ENCODE measurements around the gene BEST4.
A peak's percentile ranks its signal among the peaks of the same experiment; 100 is the strongest.

The BEST4 gene

DNA sequence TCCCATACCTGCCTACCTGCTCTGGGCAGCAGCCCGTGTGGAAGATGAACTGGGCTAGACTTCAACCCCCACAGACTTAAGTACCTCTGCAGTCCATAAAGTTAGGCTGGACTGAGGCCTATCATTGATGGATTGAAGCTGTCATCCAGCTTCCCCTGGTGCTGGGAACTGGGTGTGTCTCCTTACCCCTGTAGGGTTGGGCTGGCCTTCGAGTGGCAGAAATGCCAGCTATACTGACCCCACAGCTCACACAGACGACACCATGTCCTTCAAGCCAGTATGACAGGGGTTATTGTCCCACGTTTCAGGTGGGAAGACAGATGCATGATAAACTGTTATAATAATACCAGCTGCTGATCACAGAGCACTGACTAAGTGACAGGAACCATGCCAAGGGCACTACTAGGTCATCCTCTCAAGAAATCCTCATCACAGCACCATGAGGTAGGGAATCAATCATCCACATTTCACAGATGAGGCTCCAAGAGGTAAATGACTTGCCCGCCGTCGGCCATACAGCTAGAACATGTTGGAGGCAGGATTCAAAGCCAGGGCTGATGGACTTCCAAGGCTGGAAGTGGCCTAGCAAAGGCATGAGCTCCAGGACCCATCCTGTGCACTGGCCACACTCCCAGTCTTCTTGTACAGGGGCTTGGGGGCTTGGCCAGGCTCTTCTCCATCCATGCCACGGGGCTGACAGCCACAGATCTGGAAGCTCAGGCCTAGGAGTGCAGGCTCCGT is at the start of gene BEST4:
Gene BEST4 (minus strand): TSS at position 51 of the 741 bp plus-strand sequence. CDS start 465 bp downstream, outside the sequence.
- no peak within 1 kb of the TSS for H3K27ac Mint-ChIP-seq
- no peaks in the 10 kb centered on the region for H3K36me3 Mint-ChIP-seq
- H3K4me1 Mint-ChIP-seq = peaks cover 21% of the 10 kb centered on the region
- ATAC-seq (ENCODE audit: low read depth) (no peak), DNase-seq (ENCODE audit: low spot score in 2 of 2) (no peak)
- no peak within 1 kb of the TSS for H3K4me3 Mint-ChIP-seq
- no peaks in the 10 kb centered on the region for H3K9me3 Mint-ChIP-seq
- H3K27me3 Mint-ChIP-seq = no peaks in the 10 kb centered on the region

DNA sequence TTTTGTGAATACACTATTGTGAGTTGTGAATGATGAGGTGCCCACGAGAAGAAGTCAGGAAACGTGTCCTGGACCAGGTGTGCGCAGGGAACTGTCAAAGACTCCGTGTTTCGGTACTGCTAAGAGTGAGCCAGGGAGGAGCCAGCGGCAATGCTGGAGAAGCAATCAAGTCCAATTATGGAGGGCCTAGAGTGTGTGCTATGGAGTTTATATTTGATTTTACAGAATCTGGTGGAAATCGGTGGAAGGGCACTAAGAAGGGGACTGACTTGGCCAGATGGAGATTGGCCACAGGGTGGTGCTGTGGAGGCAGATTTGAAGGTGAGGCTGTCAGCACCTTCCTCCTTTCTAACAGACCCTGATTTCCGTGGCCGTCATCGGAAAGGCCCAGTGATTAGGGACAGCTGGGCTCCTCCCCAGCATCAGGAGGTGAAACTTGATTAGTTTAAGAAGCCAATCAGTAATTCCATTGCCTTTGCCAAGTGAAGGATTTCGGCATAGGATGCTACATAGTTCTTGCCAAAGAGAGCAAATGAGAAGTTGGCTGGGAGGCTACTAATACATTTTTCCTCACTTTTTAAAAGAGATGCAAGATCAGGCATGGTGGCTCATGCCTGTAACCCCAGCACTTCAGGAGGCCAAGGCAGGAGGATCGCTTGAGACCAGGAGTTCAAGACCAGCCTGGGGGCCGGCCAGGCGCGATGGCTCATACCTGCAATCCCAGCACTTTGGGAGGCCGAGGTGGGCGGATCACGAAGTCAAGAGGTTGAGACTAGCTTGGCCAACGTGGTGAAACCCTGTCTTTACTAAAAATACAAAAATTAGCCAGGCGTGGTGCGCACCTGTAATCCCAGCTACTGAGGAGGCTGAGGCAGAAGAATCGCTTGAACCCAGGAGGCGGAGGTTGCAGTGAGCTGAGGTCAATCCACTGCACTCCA is 48.0 kb upstream of the BEST4 start:
- ATAC-seq (ENCODE audit: low read depth) (peak; percentile 99), DNase-seq (ENCODE audit: low spot score in 2 of 2) (peak; percentile 81 to 89)
- Mint-ChIP-seq H3K36me3 (no peaks in the 10 kb centered on the region), H3K9me3 (no peaks in the 10 kb centered on the region), H3K27ac (no peak overlapping the region), H3K4me1 (peaks cover 10% of the 10 kb centered on the region), H3K27me3 (peaks cover 4% of the 10 kb centered on the region), H3K4me3 (peak overlapping the region; percentile 46)

DNA sequence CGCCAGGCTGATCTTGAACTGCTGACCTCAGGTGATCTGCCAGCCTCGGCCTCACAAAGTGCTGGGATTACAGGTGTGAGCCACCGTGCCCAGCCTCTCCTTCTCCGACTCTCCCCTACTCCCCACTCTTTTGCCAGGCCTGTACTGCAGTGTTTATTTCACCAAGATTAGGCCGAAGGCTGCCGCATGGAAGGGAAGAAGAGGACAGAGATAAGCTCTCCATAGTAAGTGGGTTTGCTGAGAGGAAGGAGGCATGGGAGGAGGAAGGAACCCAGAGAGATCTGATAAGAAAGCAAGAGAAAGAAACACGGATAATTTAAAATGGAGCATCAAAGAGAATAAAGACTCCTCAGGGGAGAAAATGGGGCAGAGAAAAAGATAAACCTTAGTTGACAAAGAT is 46.4 kb upstream of the BEST4 start:
- DNase-seq (ENCODE audit: low spot score in 2 of 2) (no peak), ATAC-seq (ENCODE audit: low read depth) (no peak)
- Mint-ChIP-seq H3K27me3 (peaks cover under 1% of the 10 kb centered on the region), H3K4me3 (no peak overlapping the region), H3K36me3 (no peaks in the 10 kb centered on the region), H3K27ac (no peak overlapping the region), H3K4me1 (peaks cover 10% of the 10 kb centered on the region), H3K9me3 (no peaks in the 10 kb centered on the region)

DNA sequence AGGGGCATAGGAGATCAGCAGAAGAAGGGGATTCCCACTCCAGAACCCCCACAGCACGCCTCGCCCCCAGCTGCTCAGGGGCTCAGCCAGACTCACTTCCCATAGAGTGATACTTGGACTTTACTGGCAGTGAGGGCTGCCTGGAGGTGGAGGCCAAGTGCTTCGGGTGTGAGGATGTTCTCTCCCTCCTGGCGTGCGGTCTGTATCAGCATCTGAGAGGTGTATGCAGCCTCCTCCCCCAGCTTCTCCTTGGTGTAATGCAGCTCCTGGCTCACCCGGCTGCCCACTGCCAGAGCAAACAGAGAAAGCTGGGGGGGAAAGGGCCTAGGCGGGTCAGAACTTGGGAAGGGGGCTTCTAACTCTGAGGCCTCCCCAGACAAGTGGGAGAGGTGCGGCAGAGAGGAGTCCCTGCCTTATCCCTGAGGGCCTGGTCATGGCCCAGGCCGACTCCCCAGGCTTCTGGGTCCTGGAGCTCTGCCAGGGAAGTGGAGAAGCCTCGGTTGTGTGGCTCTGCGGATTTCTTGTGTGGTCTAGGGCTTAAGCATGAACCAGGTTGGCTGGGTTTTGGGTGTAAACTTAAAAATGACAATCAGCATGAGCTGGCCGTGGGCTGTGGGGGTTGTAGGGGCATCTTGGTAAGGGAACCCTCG is 44.2 kb upstream of the BEST4 start:
- Mint-ChIP-seq H3K4me3 (no peak overlapping the region), H3K9me3 (no peaks in the 10 kb centered on the region), H3K27me3 (no peaks in the 10 kb centered on the region), H3K36me3 (no peaks in the 10 kb centered on the region), H3K4me1 (peaks cover 10% of the 10 kb centered on the region), H3K27ac (no peak overlapping the region)
- ATAC-seq (ENCODE audit: low read depth) = no peak
- no peak for DNase-seq (ENCODE audit: low spot score in 2 of 2)

DNA sequence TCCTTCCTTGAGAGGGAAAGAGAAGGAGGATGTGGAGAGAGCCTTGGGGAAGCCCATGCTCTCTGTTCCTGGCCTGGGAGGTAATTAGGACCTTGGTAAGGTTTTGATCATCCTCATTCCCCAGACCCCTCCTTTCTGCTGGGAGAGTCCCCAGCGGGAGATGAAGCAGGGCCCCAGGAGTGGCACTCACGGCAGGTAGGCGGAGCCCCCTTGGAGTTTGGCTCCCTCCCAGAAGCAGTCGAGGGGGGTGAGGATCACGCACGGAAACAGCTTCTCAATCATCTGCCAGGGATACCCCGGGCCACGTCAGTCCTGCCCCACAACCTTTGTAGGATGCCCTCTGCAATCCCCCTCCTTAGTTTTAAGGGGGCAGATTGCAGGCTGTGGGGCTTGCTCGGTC is 43.5 kb upstream of the BEST4 start:
- H3K4me3 Mint-ChIP-seq = no peak overlapping the region
- no peaks in the 10 kb centered on the region for H3K27me3 Mint-ChIP-seq
- peaks cover 10% of the 10 kb centered on the region for H3K4me1 Mint-ChIP-seq
- ATAC-seq (ENCODE audit: low read depth) (no peak), DNase-seq (ENCODE audit: low spot score in 2 of 2) (no peak)
- no peak overlapping the region for H3K27ac Mint-ChIP-seq
- H3K9me3 Mint-ChIP-seq = no peaks in the 10 kb centered on the region
- H3K36me3 Mint-ChIP-seq = no peaks in the 10 kb centered on the region

DNA sequence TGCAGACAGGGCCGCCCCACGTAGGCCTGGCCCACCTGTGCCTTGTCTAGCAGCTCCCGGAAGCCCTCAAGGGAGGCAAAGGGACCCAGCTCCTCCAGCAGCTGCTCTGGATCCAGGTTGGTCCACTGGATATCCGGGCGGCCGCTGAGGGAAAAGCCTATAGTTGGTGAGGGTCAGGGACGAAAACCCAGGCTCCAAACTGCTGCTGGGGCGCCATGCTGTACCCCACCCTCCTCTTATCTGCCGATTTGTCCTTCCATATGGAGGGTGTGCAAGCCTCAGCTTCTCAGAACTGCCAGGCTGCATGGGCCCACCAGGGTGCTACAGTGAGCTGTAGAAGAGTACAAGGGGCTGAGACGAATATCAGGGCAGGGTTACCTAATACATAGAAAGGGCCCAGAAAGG is 42.9 kb upstream of the BEST4 start:
- no peaks in the 10 kb centered on the region for H3K9me3 Mint-ChIP-seq
- H3K36me3 Mint-ChIP-seq = no peaks in the 10 kb centered on the region
- no peak for ATAC-seq (ENCODE audit: low read depth)
- no peak overlapping the region for H3K27ac Mint-ChIP-seq
- DNase-seq (ENCODE audit: low spot score in 2 of 2) = no peak
- no peak overlapping the region for H3K4me3 Mint-ChIP-seq
- H3K27me3 Mint-ChIP-seq = no peaks in the 10 kb centered on the region
- peaks cover 7% of the 10 kb centered on the region for H3K4me1 Mint-ChIP-seq

GRCh38 chr1:44829506-44830384 is 41.8 kb upstream of the BEST4 start:
- H3K27me3 Mint-ChIP-seq = no peaks in the 10 kb centered on the region
- DNase-seq (ENCODE audit: low spot score in 2 of 2) = no peak
- no peak for ATAC-seq (ENCODE audit: low read depth)
- no peak overlapping the region for H3K27ac Mint-ChIP-seq
- H3K36me3 Mint-ChIP-seq = no peaks in the 10 kb centered on the region
- peaks cover 2% of the 10 kb centered on the region for H3K4me1 Mint-ChIP-seq
- no peak overlapping the region for H3K4me3 Mint-ChIP-seq
- no peaks in the 10 kb centered on the region for H3K9me3 Mint-ChIP-seq

GRCh38 chr1:44828841-44829440 is 41.0 kb upstream of the BEST4 start:
- H3K36me3 Mint-ChIP-seq = no peaks in the 10 kb centered on the region
- ATAC-seq (ENCODE audit: low read depth) = no peak

DNA sequence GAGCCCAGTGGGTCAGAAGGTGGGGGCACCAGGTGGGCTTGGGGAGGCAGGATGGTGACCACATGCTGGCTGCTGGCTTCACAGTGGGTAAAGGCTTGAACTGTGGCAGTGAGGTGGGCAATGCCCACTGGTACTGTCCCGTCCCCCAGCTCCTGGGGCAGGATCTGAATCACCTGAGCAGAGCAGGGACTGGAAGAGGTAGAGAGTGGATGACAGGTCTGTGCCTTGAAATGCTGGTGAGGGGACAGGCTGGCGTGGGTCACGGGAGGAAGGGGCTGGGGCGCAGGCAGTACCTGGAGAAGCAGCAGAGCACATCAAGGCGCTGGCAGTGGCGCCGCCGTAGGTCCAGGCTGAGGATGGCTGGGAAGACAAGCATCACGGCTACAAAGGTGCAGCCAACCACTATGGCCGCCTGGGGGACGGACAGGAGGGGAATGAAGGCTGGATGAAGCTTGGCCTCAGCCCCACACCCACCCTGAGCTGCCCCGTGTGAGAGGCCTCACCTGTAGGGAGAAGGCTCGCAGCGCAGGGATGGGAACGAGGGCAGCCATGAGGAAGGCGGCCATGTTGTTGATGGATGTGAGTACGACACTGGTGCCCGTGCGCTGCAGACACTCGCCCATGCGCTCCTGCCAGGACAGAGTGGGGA is 40.2 kb upstream of the BEST4 start:
- DNase-seq (ENCODE audit: low spot score in 2 of 2) = no peak
- no peak for ATAC-seq (ENCODE audit: low read depth)
- no peaks in the 10 kb centered on the region for H3K9me3 Mint-ChIP-seq
- no peak overlapping the region for H3K4me3 Mint-ChIP-seq
- no peaks in the 10 kb centered on the region for H3K36me3 Mint-ChIP-seq
- H3K4me1 Mint-ChIP-seq = no peaks in the 10 kb centered on the region
- no peaks in the 10 kb centered on the region for H3K27me3 Mint-ChIP-seq
- H3K27ac Mint-ChIP-seq = no peak overlapping the region

More at GRCh38 chr1:44828841-44829440, 41.0 kb upstream of the BEST4 start:
- Mint-ChIP-seq H3K27me3 (no peaks in the 10 kb centered on the region), H3K4me3 (no peak overlapping the region), H3K9me3 (no peaks in the 10 kb centered on the region), H3K27ac (no peak overlapping the region), H3K4me1 (peaks cover 2% of the 10 kb centered on the region)
- no peak for DNase-seq (ENCODE audit: low spot score in 2 of 2)

DNA sequence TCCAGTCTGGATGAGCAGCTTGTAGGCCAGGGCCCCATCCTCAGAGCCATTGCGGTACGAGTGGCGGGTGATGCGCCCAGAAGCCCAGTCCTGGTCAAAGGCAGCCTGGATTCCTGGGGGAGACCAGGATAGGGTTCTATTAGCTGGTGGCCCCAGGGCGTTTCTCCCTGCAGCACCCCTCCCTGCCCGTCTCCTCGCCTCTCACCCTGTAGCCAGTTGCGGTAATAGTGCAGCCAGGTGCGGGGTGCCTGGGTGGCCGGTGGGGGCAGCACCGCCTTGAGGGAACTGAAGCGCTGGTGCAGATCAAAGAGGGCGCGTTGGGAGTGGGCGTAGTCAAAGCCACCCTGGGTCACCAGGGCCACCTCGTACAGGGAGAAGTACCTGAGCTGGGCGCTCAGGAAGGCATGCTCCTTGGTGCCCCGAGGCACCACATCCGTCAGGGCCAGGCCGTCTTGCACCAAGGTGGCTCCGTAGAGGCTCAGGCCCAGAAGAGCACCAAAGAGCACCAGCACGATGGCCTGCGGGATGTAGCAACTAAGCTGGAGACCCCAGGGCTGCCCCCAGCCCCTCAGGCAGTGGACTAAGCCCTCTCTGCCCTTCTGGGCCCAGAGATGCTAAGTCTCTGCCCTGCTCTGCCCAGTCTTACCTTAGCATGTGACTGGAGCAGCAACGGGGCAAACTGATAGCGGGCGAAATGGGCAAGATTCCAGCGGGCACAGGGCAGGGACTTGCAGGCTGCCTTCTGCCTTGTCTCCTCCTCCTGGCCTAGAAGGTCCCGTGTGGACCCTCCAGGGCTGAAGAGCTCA is 39.4 kb upstream of the BEST4 start:
- Mint-ChIP-seq H3K4me3 (no peak overlapping the region), H3K36me3 (no peaks in the 10 kb centered on the region), H3K9me3 (no peaks in the 10 kb centered on the region), H3K4me1 (no peaks in the 10 kb centered on the region), H3K27ac (no peak overlapping the region), H3K27me3 (no peaks in the 10 kb centered on the region)
- ATAC-seq (ENCODE audit: low read depth) = peak; percentile 78
- DNase-seq (ENCODE audit: low spot score in 2 of 2) = no peak

DNA sequence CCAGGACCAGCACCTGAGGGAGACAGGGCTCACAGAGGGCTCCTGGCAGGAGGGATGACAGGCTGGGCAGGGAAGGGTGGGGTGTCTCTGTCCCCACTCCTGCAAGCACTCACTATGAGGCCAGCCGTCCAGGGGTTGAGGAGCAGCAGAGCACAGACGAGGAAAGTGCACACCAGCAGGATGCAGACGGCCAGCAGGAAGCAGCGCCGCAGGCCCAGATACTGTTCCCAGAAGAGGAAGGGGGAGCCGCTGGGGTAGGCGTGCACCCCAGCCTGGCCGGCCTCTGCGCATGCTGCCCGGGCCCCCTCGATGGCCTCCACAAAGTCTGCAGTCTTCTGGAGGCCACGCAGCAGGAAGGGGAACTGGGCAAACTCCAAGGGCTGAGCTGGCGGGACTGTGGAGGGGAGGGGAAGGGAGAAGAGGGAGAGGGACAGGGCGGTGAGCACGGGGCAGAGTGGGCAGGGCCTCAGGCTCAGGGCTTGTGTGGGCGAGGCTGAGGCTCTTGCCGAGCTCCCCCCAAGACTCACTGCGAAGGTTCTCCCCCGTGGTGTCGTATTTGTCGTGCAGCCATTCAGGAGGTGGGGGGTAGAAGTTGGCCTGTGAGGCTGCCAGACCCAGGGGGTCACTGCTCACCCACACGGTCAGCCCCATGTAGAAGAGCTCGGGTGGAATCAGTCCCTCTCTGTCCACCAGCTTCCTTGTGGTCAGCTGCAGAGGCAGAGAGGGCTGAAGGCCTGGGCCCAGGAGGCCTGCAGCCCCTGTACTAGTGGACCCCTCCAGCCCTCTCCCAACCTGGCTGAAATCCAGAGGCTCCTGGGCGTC is 38.6 kb upstream of the BEST4 start:
- DNase-seq (ENCODE audit: low spot score in 2 of 2) = no peak
- Mint-ChIP-seq H3K27me3 (no peaks in the 10 kb centered on the region), H3K9me3 (no peaks in the 10 kb centered on the region), H3K4me3 (no peak overlapping the region), H3K27ac (no peak overlapping the region), H3K36me3 (no peaks in the 10 kb centered on the region), H3K4me1 (no peaks in the 10 kb centered on the region)
- ATAC-seq (ENCODE audit: low read depth) = no peak

Data from memory B cell (primary cell).